Thoracic aorta (tissue), 2 donors: Measurements from ENCODE around the gene GUCA1A. TPM values are rescaled to one million over a fixed set of nuclear protein-coding genes. Genes with fewer than 3 reads are reported as not detected.
"Not testable (repeated sequence)": the region's sequence is repeated elsewhere in the genome, so short reads cannot be mapped to it uniquely, and the experiment has no call there.

Experiments
- ATAC-seq: fragments of 150-250 bp; one replicate; pipeline ENCODE4 v1.8.0; 2017; ENCODE audit warnings: low read depth; ENCODE audit not compliant: insufficient number of reproducible peaks, low FRiP score
- DNase-seq: peaks from one replicate; pipeline ENCODE4 v3.0.0-alpha.2; 2020; ENCODE audit warnings: low spot score
- H3K27ac ChIP-seq, 2 donors: fragments of 200-600 bp; sonication (generic); 1 replicate in 1 of 2; 2 replicates in 1 of 2; pipeline ENCODE4 v1.5.1; 2016; ENCODE audit warnings: mild to moderate bottlenecking in 2 of 2, moderate library complexity in 2 of 2
- H3K27me3 ChIP-seq: fragments of 200-600 bp; sonication (generic); replicated peaks from 2 replicates; pipeline ENCODE4 v1.6.0; 2016; ENCODE audit warnings: mild to moderate bottlenecking; ENCODE audit not compliant: insufficient read depth
- H3K36me3 ChIP-seq: fragments of 200-600 bp; sonication (generic); one replicate; pipeline ENCODE4 v1.5.1; 2016
- H3K4me1 ChIP-seq, 2 donors: fragments of 200-600 bp; sonication (generic); 1 replicate in 1 of 2; 2 replicates in 1 of 2; pipeline versions ENCODE4 v1.5.1 to v1.6.0; 2016; ENCODE audit warnings: low read depth in 2 of 2, mild to moderate bottlenecking in 1 of 2; ENCODE audit not compliant: control insufficient read depth in 1 of 2
- H3K4me3 ChIP-seq: fragments of 200-600 bp; sonication (generic); 2 replicates; pipeline ENCODE4 v1.5.1; 2016; ENCODE audit warnings: mild to moderate bottlenecking
- H3K9me3 ChIP-seq: fragments of 200-600 bp; sonication (generic); 2 replicates; pipeline ENCODE4 v1.5.1; 2016
- CTCF ChIP-seq: fragments of 200-600 bp; sonication (generic); IDR thresholded peaks from one replicate; pipeline ENCODE4 v1.5.1; 2019; ENCODE audit warnings: antibody characterized with exemption
- total RNA-seq, 2 donors: library from RNA; depleted of rRNA; stranded (reverse); fragments of >200 nt; gene quantifications; one replicate each; pipeline versions ENCODE4 v1.1.0 to v1.2.3, GENCODE V29; 2016

The GUCA1A gene
- total RNA-seq, 2 donors from 2014 or later, result not detected

- no peak overlapping the region for H3K4me3 ChIP-seq
- no peaks in the 10 kb centered on the region for H3K36me3 ChIP-seq
- no peaks in the 10 kb centered on the region for H3K9me3 ChIP-seq
- no peaks in the 10 kb centered on the region for H3K27me3 ChIP-seq
- no peak for ATAC-seq
- no peak for TF ChIP-seq CTCF
- no peaks in the 10 kb centered on the region for H3K4me1 ChIP-seq
- no peak overlapping the region for H3K27ac ChIP-seq
- DNase-seq, result no peak
Measured at GRCh38 chr6:42148058-42148457, 25.1 kb upstream of the GUCA1A start.

DNA sequence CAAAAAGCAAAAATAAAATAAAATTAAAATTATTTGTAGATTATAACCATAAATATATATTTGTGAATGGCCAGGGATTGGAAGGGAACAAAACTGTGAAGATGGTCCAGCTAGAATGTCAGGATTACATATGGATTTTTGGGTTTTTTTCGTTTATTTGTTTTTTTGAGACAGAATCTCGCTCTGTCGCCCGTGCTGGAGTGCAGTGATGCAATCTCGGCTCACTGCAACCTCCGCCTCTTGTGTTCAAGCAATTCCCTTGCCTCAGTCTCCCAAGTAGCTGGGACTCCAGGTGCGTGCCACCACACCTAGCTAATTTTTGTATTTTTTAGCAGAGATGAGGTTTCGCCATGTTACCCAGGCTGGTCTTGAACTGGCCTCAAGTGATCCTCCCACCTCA, 22.9 kb upstream of the GUCA1A start:
- no peak for DNase-seq
- Histone ChIP-seq H3K27me3 (no peaks in the 10 kb centered on the region), H3K9me3 (no peaks in the 10 kb centered on the region), H3K4me1 (no peaks in the 10 kb centered on the region), H3K36me3 (no peaks in the 10 kb centered on the region), H3K4me3 (no peak overlapping the region), H3K27ac (no peak overlapping the region)
- ATAC-seq, result no peak
- TF ChIP-seq CTCF, result no peak

DNA sequence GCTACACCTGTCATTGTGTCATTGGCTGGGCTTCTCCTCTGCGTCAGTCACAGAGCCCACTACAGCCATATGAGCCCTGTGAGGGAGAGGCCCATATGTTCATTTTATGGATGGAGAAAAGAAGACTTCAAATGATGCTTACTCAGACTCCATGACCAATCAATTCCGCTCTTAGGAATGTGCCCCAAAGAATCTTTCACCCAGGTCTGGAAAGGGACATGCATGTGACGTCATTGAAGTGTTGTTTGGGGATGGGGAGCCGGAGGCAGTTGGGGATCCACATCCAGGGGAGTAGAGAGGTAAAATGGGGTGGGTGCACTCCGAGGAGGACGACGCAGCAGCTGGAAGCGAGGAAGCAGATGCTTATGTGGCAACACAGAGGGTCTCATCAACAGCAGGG, 21.1 kb upstream of the GUCA1A start:
- no peak for DNase-seq
- Histone ChIP-seq H3K4me1 (no peaks in the 10 kb centered on the region), H3K9me3 (no peaks in the 10 kb centered on the region), H3K27me3 (no peaks in the 10 kb centered on the region), H3K4me3 (no peak overlapping the region), H3K36me3 (no peaks in the 10 kb centered on the region), H3K27ac (no peak overlapping the region)
- no peak for ATAC-seq
- TF ChIP-seq CTCF, result no peak

DNA sequence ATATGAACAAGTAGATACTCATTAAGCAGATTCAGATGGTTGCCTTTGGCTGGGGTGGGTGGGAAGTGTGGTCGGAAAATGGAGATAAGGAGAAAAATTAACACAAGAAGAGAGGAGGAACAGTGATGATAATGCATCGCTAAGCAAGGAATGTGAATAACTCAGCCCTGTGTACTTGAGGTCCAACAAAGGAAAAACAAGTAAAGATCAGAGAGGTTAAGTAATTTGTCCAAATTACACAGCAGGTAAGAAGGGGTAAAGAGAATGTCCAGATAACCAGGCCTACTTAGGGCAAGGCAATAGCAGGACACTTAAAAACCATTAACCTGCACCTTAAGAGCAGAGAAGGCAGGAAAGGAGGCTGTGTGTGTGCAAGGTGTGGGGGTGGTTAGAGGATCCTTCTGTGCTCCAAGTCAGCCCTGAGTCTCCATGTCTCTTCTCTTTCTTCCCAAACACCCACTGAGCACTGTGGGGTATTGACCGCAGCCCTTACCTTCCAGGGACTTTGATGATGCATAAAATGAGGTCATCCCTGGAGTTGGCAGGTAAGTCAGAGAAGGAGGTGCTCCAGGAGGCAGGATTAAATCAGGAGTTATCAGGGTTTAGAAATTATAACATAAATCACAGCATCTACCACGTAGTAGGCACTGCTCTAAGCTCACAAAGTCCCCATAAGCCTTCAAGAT, 20.5 kb upstream of the GUCA1A start:
- not testable (repeated sequence) for H3K36me3 ChIP-seq, H3K4me3 ChIP-seq, H3K27ac ChIP-seq, DNase-seq, H3K27me3 ChIP-seq, ATAC-seq, H3K4me1 ChIP-seq, H3K9me3 ChIP-seq

DNA sequence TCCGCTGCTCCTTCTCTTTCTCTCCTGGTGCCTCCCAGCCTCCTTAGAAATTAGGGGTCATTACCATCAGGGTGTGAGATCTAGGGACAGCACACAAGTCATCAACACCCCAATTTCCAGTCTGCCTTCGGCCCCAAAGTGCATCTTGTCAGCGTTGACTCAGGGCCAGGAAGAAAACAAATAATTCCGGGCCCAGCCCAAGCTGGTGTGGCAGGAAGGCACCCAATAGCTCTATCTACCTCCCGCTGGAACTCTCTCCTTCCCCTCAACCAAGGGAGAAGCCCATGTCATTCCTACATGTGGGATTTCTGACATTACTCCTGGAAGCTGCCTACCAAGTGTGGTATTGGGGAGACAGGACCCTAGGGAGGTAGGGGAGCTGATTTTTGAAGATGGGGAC, 19.2 kb upstream of the GUCA1A start:
- H3K9me3 ChIP-seq, result no peaks in the 10 kb centered on the region
- H3K27ac ChIP-seq, result no peak overlapping the region
- TF ChIP-seq CTCF, result no peak
- H3K36me3 ChIP-seq, result no peaks in the 10 kb centered on the region
- no peak overlapping the region for H3K4me3 ChIP-seq
- ATAC-seq (no peak), DNase-seq (no peak)
- H3K27me3 ChIP-seq, result no peaks in the 10 kb centered on the region
- no peaks in the 10 kb centered on the region for H3K4me1 ChIP-seq
